ENCODE data around the gene TAP1. TPM values are rescaled to one million over a fixed set of nuclear protein-coding genes. Genes with fewer than 3 reads are reported as not detected.

The TAP1 gene
- total RNA-seq, 1 experiment from 2014 or later: 12.1 TPM

DNA sequence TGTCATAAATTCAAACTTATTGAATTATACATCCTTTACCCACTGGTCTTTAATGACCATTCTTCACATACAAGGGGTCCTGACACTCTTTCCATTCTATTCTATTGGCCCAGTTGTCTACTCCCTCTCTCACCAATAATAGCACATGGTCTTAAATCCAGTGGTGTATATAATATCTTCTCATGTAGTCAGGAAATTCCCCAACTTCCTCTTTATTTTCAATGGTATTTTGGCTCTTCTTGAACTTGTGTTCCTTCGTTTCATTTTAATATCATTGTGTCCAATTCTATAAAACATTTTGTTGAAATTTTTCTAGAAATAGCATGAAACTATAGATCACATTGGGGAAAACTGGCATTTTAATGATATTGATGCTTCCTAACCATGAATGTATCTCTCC lies 37.3 kb upstream of the TAP1 start:
- peaks cover 10 to 15% of the 10 kb centered on the region in 2 experiments for H3K4me1 Mint-ChIP-seq
- H3K4me3 Mint-ChIP-seq: no peak overlapping the region
- no peaks in the 10 kb centered on the region; a peak in 2 of 5 replicates for H3K9me3 Mint-ChIP-seq

More for the DNA sequence above, 37.3 kb upstream of the TAP1 start:
- Histone ChIP-seq H2BK15ac (ENCODE audit: low read depth, low read length) (no peak overlapping the region), H4K20me1 (ENCODE audit: control insufficient read depth, insufficient read depth, insufficient read length) (no peaks in the 10 kb centered on the region), H2BK5ac (ENCODE audit: insufficient read length, low read length) (no peak overlapping the region), H2BK12ac (ENCODE audit: insufficient read length, low read depth, low read length) (no peak overlapping the region), H3T11ph (ENCODE audit: low read length) (no peak overlapping the region), H3K18ac (ENCODE audit: insufficient read length, low read depth, low read length) (no peak overlapping the region), H3K56ac (ENCODE audit: insufficient read length, low read depth, low read length) (no peak overlapping the region), H3K79me2 (ENCODE audit: insufficient read depth, low read length) (peaks cover 2% of the 10 kb centered on the region; the same call in 1 of the 2 replicates), H3K9me3 (ENCODE audit: control insufficient read depth, low read depth, low read length) (no peaks in the 10 kb centered on the region), H2BK120ac (ENCODE audit: low read depth, low read length, poor library complexity, severe bottlenecking) (no peak overlapping the region), H2AFZ (ENCODE audit: low read length) (no peak overlapping the region), H3K4me2 (ENCODE audit: insufficient read depth, insufficient read length, low read length) (no peak overlapping the region), H3K4me1 (ENCODE audit: insufficient read depth, low read length) (peaks cover 3% of the 10 kb centered on the region; the same call in 1 of the 2 replicates), H4K8ac (replicated peaks; ENCODE audit: insufficient read length, low read depth, low read length) (no peak overlapping the region), H3K27me3 (ENCODE audit: insufficient read depth, low read length) (no peaks in the 10 kb centered on the region), H3K23ac (ENCODE audit: insufficient read length, low read depth, low read length) (no peak overlapping the region), H3K9ac (ENCODE audit: extremely low read depth, insufficient read length, low read length) (no peak overlapping the region), H3K14ac (ENCODE audit: insufficient read depth, low read length) (no peak overlapping the region), H4K91ac (ENCODE audit: insufficient read length, low read depth, low read length) (no peak overlapping the region), H3K23me2 (ENCODE audit: insufficient read length, low read depth, low read length, poor library complexity, severe bottlenecking) (peaks cover 13% of the 10 kb centered on the region), H3K27ac (ENCODE audit: insufficient read length, low read depth, low read length) (no peak overlapping the region), H3K79me1 (ENCODE audit: insufficient read depth, low read depth, low read length, poor library complexity, severe bottlenecking) (no peaks in the 10 kb centered on the region), H4K5ac (ENCODE audit: insufficient read length, low read depth, low read length) (no peak overlapping the region), H3K4ac (ENCODE audit: low read depth, low read length) (no peak overlapping the region), H2AK5ac (ENCODE audit: insufficient read length, low read length) (no peak overlapping the region), H2BK20ac (ENCODE audit: low read depth, low read length, poor library complexity, severe bottlenecking) (no peak overlapping the region)
- DNase-seq: no peak
- Mint-ChIP-seq H3K36me3 (ENCODE audit: insufficient read depth in 1 of 3, low read depth in 3 of 3) (peaks cover 0 to 2% (median 0%) of the 10 kb centered on the region in 3 experiments; a peak in 2 of 7 replicates), H3K27ac (no peak overlapping the region), H3K27me3 (ENCODE audit: low read depth) (peaks cover 2% of the 10 kb centered on the region; the same call in 1 of the 2 replicates)
- WGBS (ENCODE audit: extremely low coverage, insufficient read length, low lambda C conversion rate): no CpG with 5 or more reads among the region's 1 CpG
- TF ChIP-seq, protein P1, sequence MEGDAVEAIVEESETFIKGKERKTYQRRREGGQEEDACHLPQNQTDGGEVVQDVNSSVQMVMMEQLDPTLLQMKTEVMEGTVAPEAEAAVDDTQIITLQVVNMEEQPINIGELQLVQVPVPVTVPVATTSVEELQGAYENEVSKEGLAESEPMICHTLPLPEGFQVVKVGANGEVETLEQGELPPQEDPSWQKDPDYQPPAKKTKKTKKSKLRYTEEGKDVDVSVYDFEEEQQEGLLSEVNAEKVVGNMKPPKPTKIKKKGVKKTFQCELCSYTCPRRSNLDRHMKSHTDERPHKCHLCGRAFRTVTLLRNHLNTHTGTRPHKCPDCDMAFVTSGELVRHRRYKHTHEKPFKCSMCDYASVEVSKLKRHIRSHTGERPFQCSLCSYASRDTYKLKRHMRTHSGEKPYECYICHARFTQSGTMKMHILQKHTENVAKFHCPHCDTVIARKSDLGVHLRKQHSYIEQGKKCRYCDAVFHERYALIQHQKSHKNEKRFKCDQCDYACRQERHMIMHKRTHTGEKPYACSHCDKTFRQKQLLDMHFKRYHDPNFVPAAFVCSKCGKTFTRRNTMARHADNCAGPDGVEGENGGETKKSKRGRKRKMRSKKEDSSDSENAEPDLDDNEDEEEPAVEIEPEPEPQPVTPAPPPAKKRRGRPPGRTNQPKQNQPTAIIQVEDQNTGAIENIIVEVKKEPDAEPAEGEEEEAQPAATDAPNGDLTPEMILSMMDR (conservative IDR thresholded peaks at IDR 0.05): no peak
